Liver (tissue), 9 donors: ENCODE measurements around the gene CHRNB2. TPM values are rescaled to one million over a fixed set of nuclear protein-coding genes. Genes with fewer than 3 reads are reported as not detected.

ENCODE experiments used
- DNase-seq: peaks from one replicate; pipeline ENCODE4 v3.0.0-alpha.2; 2017; ENCODE audit warnings: low spot score
- H3K27ac ChIP-seq, 2 donors: one replicate each; pipeline ENCODE4 v1.7.0; 2013; ENCODE audit warnings: inconsistent platforms in 2 of 2, low read length in 2 of 2, control low read depth in 1 of 2, low read depth in 1 of 2, mild to moderate bottlenecking in 1 of 2
- H3K27me3 ChIP-seq, 4 donors: one replicate each; pipeline versions ENCODE4 v1.6.1 to v1.7.0; 2013; ENCODE audit warnings: low read length in 3 of 4, inconsistent platforms in 1 of 4, mild to moderate bottlenecking in 1 of 4, moderate library complexity in 1 of 4; ENCODE audit not compliant: control insufficient read depth in 4 of 4, insufficient read depth in 4 of 4
- H3K36me3 ChIP-seq, 4 donors: one replicate each; pipeline versions ENCODE4 v1.6.1 to v1.7.0; 2013; ENCODE audit warnings: low read length in 3 of 4, mild to moderate bottlenecking in 3 of 4, low read depth in 1 of 4, moderate library complexity in 1 of 4; ENCODE audit not compliant: control insufficient read depth in 4 of 4, insufficient read depth in 3 of 4
- H3K4me1 ChIP-seq, 4 donors: one replicate each; pipeline versions ENCODE4 v1.6.1 to v1.7.0; 2013; ENCODE audit warnings: low read length in 3 of 4, mild to moderate bottlenecking in 3 of 4, moderate library complexity in 1 of 4; ENCODE audit not compliant: control insufficient read depth in 4 of 4, insufficient read depth in 4 of 4
- H3K4me3 ChIP-seq, 3 donors: one replicate each; pipeline versions ENCODE4 v1.6.1 to v1.7.0; 2013; ENCODE audit warnings: low read length in 3 of 3, control low read depth in 1 of 3, low read depth in 1 of 3, mild to moderate bottlenecking in 1 of 3
- H3K9ac ChIP-seq, 2 donors: one replicate each; pipeline ENCODE4 v1.7.0; 2013; ENCODE audit warnings: low read length in 2 of 2, mild to moderate bottlenecking in 2 of 2, moderate library complexity in 2 of 2, control low read depth in 1 of 2, low read depth in 1 of 2
- H3K9me3 ChIP-seq, 4 donors: one replicate each; pipeline versions ENCODE4 v1.6.1 to v1.7.0; 2013; ENCODE audit warnings: low read length in 3 of 4; ENCODE audit not compliant: control insufficient read depth in 4 of 4
- EGR1 ChIP-seq, 2 donors: IDR thresholded peaks; 2 replicates each; pipeline ENCODE4 v1.6.1; 2016 to 2018; ENCODE audit warnings: antibody characterized with exemption in 2 of 2, low read depth in 2 of 2
- FOXA1 ChIP-seq: IDR thresholded peaks from 2 replicates; pipeline ENCODE4 v1.6.1; 2016; ENCODE audit warnings: antibody characterized with exemption
- GABPA ChIP-seq, 2 donors: IDR thresholded peaks in 1 of 2; conservative IDR thresholded peaks in 1 of 2; 2 replicates each; pipeline ENCODE4 v1.6.1; 2016; ENCODE audit warnings: antibody characterized with exemption in 2 of 2, mild to moderate bottlenecking in 1 of 2, moderate library complexity in 1 of 2
- HNF4A ChIP-seq, 2 donors: conservative IDR thresholded peaks; 2 replicates each; pipeline ENCODE4 v1.6.1; 2016; ENCODE audit warnings: antibody characterized with exemption in 2 of 2, mild to moderate bottlenecking in 2 of 2
- JUND ChIP-seq, 2 donors: IDR thresholded peaks; 2 replicates each; pipeline ENCODE4 v1.6.1; 2016; ENCODE audit warnings: antibody characterized with exemption in 2 of 2
- NR2F2 ChIP-seq: IDR thresholded peaks from 2 replicates; pipeline ENCODE4 v1.6.1; 2016; ENCODE audit warnings: antibody characterized with exemption
- RAD21 ChIP-seq, 2 donors: IDR thresholded peaks; 2 replicates each; pipeline ENCODE4 v1.6.1; 2016; ENCODE audit warnings: antibody characterized with exemption in 2 of 2, mild to moderate bottlenecking in 2 of 2
- REST ChIP-seq: IDR thresholded peaks from 2 replicates; pipeline ENCODE4 v1.6.1; 2016; ENCODE audit warnings: antibody characterized with exemption, mild to moderate bottlenecking
- RXRA ChIP-seq, 2 donors: IDR thresholded peaks; 2 replicates each; pipeline ENCODE4 v1.6.1; 2017 to 2018; ENCODE audit warnings: antibody characterized with exemption in 2 of 2, mild to moderate bottlenecking in 1 of 2
- SP1 ChIP-seq: IDR thresholded peaks from 2 replicates; pipeline ENCODE4 v1.6.1; 2018; ENCODE audit warnings: antibody characterized with exemption, mild to moderate bottlenecking
- YY1 ChIP-seq: IDR thresholded peaks from 2 replicates; pipeline ENCODE4 v1.6.1; 2016; ENCODE audit warnings: antibody characterized with exemption, mild to moderate bottlenecking
- WGBS: extraction: QIAGEN DNeasy Blood & Tissue Kit; methylation state at CpG from one replicate; pipeline ENCODE4 v1.1.7; 2013; 5-methylcytosine and 5-hydroxymethylcytosine counted together
- polyA plus RNA-seq, 2 donors: library from polyadenylated mRNA; stranded (reverse) in 1 of 2; unstranded in 1 of 2; fragments of 200-250 nt in 1 of 2; fragments of >200 nt in 1 of 2; fragmentation: Nextera tagmentation in 1 of 2; extraction: Ambion mirVana in 1 of 2; gene quantifications; one replicate each; pipeline versions ENCODE4 v1.2.1 to v1.2.3, GENCODE V29; 2013 to 2015
- total RNA-seq, 2 donors: library from RNA; depleted of rRNA; stranded (reverse); fragments of >200 nt; gene quantifications; one replicate each; pipeline ENCODE4 v1.2.3, GENCODE V29; 2014
- TF ChIP-seq, protein P1 (sequence below): IDR thresholded peaks from 2 replicates; pipeline ENCODE4 v1.6.1; 2016; ENCODE audit warnings: antibody characterized with exemption
- TF ChIP-seq, protein P2 (sequence below): IDR thresholded peaks from 2 replicates; pipeline ENCODE4 v1.6.1; 2016; ENCODE audit warnings: antibody characterized with exemption
- TF ChIP-seq, protein P3 (sequence below): fragments of 150-350 bp; IDR thresholded peaks from 2 replicates; pipeline ENCODE4 v1.5.1; 2017; ENCODE audit warnings: improper control_type of control experiment, low read depth, low read length; ENCODE audit not compliant: missing input control
- donor health status: healthy.
- donor health status: healthy.
- donor health status: healthy.
- donor health status: healthy.
- donor health status: healthy.

CHRNB2 gene
- total and polyA plus RNA-seq, 4 donors = under 0.01 to 0.06 (median 0.01) TPM; not detected in 1

GRCh38 chr1:154622503-154623039 lies 55.0 kb downstream of the CHRNB2 start:
- Histone ChIP-seq H3K27ac (no peak overlapping the region), H3K9me3 (no peaks in the 10 kb centered on the region), H3K36me3 (no peaks in the 10 kb centered on the region), H3K4me1 (peaks cover 0 to 15% (median 9%) of the 10 kb centered on the region in 4 donors), H3K4me3 (no peak overlapping the region), H3K27me3 (no peaks in the 10 kb centered on the region), H3K9ac (no peak overlapping the region)
- DNase-seq = no peak
- TF ChIP-seq JUND (IDR thresholded peaks at IDR 0.05) (no peak), GABPA (IDR thresholded peaks at IDR 0.05 in 1 of 2, conservative IDR thresholded peaks at IDR 0.05 in 1 of 2) (no peak), RXRA (IDR thresholded peaks at IDR 0.05) (no peak), FOXA1 (no peak), RAD21 (IDR thresholded peaks at IDR 0.05) (no peak), HNF4A (conservative IDR thresholded peaks at IDR 0.05) (no peak), SP1 (no peak), YY1 (no peak), REST (no peak), NR2F2 (no peak), EGR1 (IDR thresholded peaks at IDR 0.05; ENCODE audit: low read depth in 2 of 2) (no peak)
- TF ChIP-seq, protein P1, sequence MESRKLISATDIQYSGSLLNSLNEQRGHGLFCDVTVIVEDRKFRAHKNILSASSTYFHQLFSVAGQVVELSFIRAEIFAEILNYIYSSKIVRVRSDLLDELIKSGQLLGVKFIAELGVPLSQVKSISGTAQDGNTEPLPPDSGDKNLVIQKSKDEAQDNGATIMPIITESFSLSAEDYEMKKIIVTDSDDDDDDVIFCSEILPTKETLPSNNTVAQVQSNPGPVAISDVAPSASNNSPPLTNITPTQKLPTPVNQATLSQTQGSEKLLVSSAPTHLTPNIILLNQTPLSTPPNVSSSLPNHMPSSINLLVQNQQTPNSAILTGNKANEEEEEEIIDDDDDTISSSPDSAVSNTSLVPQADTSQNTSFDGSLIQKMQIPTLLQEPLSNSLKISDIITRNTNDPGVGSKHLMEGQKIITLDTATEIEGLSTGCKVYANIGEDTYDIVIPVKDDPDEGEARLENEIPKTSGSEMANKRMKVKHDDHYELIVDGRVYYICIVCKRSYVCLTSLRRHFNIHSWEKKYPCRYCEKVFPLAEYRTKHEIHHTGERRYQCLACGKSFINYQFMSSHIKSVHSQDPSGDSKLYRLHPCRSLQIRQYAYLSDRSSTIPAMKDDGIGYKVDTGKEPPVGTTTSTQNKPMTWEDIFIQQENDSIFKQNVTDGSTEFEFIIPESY = no peak
- TF ChIP-seq, protein P2, sequence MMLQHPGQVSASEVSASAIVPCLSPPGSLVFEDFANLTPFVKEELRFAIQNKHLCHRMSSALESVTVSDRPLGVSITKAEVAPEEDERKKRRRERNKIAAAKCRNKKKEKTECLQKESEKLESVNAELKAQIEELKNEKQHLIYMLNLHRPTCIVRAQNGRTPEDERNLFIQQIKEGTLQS = no peak
- TF ChIP-seq, protein P3, sequence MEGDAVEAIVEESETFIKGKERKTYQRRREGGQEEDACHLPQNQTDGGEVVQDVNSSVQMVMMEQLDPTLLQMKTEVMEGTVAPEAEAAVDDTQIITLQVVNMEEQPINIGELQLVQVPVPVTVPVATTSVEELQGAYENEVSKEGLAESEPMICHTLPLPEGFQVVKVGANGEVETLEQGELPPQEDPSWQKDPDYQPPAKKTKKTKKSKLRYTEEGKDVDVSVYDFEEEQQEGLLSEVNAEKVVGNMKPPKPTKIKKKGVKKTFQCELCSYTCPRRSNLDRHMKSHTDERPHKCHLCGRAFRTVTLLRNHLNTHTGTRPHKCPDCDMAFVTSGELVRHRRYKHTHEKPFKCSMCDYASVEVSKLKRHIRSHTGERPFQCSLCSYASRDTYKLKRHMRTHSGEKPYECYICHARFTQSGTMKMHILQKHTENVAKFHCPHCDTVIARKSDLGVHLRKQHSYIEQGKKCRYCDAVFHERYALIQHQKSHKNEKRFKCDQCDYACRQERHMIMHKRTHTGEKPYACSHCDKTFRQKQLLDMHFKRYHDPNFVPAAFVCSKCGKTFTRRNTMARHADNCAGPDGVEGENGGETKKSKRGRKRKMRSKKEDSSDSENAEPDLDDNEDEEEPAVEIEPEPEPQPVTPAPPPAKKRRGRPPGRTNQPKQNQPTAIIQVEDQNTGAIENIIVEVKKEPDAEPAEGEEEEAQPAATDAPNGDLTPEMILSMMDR = no peak

DNA sequence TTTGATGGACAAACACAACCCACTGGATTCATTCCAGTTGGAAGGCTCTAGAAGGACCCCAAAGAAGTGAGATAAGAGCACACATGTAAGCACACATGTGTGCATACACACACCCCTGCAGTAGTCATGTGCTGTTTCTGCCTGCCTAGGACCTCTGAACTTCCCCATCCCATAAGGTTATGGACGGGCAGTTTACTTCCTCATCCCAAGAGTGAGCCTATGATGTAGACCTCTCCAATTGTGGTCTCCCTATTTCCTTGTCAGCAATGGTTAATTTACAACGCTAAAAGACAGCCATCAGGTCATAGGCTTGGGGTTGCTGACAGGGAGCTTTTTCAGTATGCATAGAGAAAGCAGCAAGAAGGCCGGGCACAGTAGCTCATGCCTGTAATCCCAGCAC lies 55.8 kb downstream of the CHRNB2 start:
- peaks cover 0 to 15% (median 9%) of the 10 kb centered on the region in 4 donors for H3K4me1 ChIP-seq
- no peak for DNase-seq
- 88% methylated on average over 3 of the region's 3 CpGs for WGBS
- no peak overlapping the region for H3K4me3 ChIP-seq
- no peaks in the 10 kb centered on the region for H3K27me3 ChIP-seq
- no peak for TF ChIP-seq RAD21 (IDR thresholded peaks at IDR 0.05)
- TF ChIP-seq RXRA (IDR thresholded peaks at IDR 0.05) = peak in 1 of 2 donors; percentile 13
- H3K9ac ChIP-seq = no peak overlapping the region
- H3K36me3 ChIP-seq = no peaks in the 10 kb centered on the region
- no peak overlapping the region for H3K27ac ChIP-seq
- no peaks in the 10 kb centered on the region for H3K9me3 ChIP-seq
